ENCODE data around the gene LIPF. TPM values are rescaled to one million over a fixed set of nuclear protein-coding genes. Genes with fewer than 3 reads are reported as not detected.
"Not testable (repeated sequence)": the region's sequence is repeated elsewhere in the genome, so short reads cannot be mapped to it uniquely, and the experiment has no call there.

The LIPF gene
- total RNA-seq, 4 donors from 2014 or later = 0.88 to 4.4 TPM; not detected in 2

DNA sequence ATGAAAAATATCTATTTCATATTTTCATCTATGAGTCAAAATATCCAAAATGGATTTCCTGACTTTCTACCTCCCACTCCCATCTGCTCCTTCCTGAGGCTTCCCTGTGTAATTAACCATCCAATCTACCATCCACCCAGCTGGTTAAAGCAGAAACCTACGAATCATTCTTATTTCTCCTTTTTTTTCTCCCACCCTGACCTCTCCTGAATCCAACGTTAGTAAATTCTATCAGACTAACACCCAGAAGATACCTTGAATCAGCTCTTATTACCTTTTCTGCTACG, 3.7 kb upstream of the LIPF start:
- no peak for DNase-seq
- Histone ChIP-seq H3K36me3 (no peaks in the 10 kb centered on the region), H3K4me1 (no peaks in the 10 kb centered on the region), H3K27me3 (no peaks in the 10 kb centered on the region), H3K9me3 (no peaks in the 10 kb centered on the region), H3K27ac (no peak overlapping the region), H3K4me3 (no peak overlapping the region)
- no peak for TF ChIP-seq CTCF (IDR thresholded peaks at IDR 0.05)
- no peak for TF ChIP-seq POLR2A (IDR thresholded peaks at IDR 0.05)
- intact Hi-C loops (cut with DNase I; ENCODE audit: low total_unique reads) = no loop called here

DNA sequence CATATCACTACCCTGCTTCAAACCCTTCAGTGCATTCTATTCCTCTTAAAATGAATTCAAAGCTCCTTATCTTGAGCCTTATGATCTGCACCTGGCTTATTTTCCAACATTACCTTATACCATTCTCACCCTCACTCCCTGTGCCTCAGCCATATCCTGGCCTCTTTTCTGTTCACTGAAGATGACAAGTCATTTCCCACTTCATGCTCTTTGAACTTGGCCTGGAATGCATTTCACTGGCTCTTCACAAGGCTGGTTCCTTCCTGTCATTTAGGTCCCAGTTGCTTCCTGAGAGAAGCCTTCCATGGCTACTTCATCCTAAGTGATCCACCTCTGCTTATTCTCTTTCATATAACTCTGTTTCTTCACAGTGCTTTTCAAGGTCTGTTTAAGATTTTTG, 3.2 kb upstream of the LIPF start:
- no peaks in the 10 kb centered on the region for H3K9me3 ChIP-seq
- no peaks in the 10 kb centered on the region for H3K27me3 ChIP-seq
- TF ChIP-seq CTCF (IDR thresholded peaks at IDR 0.05) (no peak), POLR2A (IDR thresholded peaks at IDR 0.05) (no peak)
- no peak overlapping the region for H3K4me3 ChIP-seq
- intact Hi-C loops (cut with DNase I; ENCODE audit: low total_unique reads) = no loop called here
- H3K4me1 ChIP-seq = no peaks in the 10 kb centered on the region
- H3K36me3 ChIP-seq = no peaks in the 10 kb centered on the region
- no peak for DNase-seq
- no peak overlapping the region for H3K27ac ChIP-seq

GRCh38 chr10:88661577-88661976, 2.7 kb upstream of the LIPF start:
- no peak for DNase-seq
- Histone ChIP-seq H3K4me3 (no peak overlapping the region), H3K4me1 (no peaks in the 10 kb centered on the region), H3K27me3 (no peaks in the 10 kb centered on the region), H3K27ac (no peak overlapping the region), H3K36me3 (no peaks in the 10 kb centered on the region), H3K9me3 (no peaks in the 10 kb centered on the region)
- TF ChIP-seq CTCF (IDR thresholded peaks at IDR 0.05) = no peak
- no peak for TF ChIP-seq POLR2A (IDR thresholded peaks at IDR 0.05)
- intact Hi-C loops (cut with DNase I; ENCODE audit: low total_unique reads) = no loop called here

DNA sequence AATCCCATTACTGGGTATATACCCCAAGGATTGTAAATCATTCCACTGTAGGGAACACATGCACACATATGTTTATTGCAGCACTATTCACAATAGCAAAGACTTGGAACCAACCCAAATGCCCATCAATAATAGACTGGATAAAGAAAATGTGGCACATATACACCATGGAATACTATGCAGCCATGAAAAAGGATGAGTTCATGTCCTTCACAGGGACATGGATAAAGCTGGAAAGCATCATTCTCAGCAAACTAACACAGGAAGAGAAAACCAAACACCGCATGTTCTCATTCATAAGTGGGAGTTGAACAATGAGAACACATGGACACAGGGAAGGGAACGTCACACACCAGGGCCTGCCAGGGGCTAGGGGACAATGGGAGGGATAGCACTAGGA, 1.1 kb upstream of the LIPF start:
- H3K27ac ChIP-seq; H3K4me1 ChIP-seq; H3K9me3 ChIP-seq; DNase-seq; H3K27me3 ChIP-seq; H3K36me3 ChIP-seq; intact Hi-C loops (cut with DNase I; ENCODE audit: low total_unique reads); H3K4me3 ChIP-seq: not testable (repeated sequence)

DNA sequence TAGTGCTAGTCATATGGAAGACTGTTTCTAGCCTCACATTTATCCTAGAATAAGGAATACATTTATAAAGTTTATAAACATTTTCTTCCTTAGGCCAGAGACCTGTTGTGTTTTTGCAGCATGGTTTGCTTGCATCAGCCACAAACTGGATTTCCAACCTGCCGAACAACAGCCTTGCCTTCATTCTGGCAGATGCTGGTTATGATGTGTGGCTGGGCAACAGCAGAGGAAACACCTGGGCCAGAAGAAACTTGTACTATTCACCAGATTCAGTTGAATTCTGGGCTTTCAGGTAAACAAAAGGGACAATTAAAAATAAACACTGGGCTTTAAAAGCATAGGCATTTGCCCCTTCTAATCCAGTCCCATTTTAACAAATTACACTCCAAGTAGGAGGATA, 4.2 kb downstream of the LIPF start:
- no peak for TF ChIP-seq CTCF (IDR thresholded peaks at IDR 0.05)
- no peak for TF ChIP-seq POLR2A (IDR thresholded peaks at IDR 0.05)
- H3K36me3 ChIP-seq = no peaks in the 10 kb centered on the region
- H3K9me3 ChIP-seq = no peaks in the 10 kb centered on the region
- no peak overlapping the region for H3K27ac ChIP-seq
- intact Hi-C loops (cut with DNase I; ENCODE audit: low total_unique reads) = no loop called here
- no peaks in the 10 kb centered on the region for H3K27me3 ChIP-seq
- no peaks in the 10 kb centered on the region for H3K4me1 ChIP-seq
- no peak for DNase-seq
- H3K4me3 ChIP-seq = no peak overlapping the region

DNA sequence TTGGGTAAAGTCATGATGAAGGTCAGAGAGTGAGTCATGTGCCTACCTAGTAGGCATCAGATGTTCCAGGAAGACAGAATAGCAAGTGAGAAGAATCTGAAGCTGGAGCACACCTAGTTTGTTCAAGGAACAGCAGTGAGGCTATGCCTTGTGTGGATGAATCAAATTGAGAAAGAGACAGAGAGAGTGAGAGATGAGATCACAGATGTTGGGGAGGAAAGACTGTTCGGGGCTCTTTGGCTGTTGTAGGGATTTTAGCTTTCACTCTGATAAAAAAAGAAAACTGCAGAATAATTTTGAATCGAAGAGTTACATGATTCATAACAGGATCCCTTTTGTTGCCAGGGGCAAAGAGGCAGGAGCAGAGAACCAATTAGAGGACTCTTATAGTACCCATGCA, 6.3 kb downstream of the LIPF start:
- intact Hi-C loops (cut with DNase I; ENCODE audit: low total_unique reads) = no loop called here
- H3K27ac ChIP-seq = no peak overlapping the region
- H3K4me1 ChIP-seq = no peaks in the 10 kb centered on the region
- no peak for TF ChIP-seq CTCF (IDR thresholded peaks at IDR 0.05)
- no peak for TF ChIP-seq POLR2A (IDR thresholded peaks at IDR 0.05)
- H3K36me3 ChIP-seq = no peaks in the 10 kb centered on the region
- no peaks in the 10 kb centered on the region for H3K27me3 ChIP-seq
- H3K4me3 ChIP-seq = no peak overlapping the region
- no peak for DNase-seq
- H3K9me3 ChIP-seq = no peaks in the 10 kb centered on the region

Data from uterus (tissue), 4 donors.